ENCODE measurements around the gene CFAP100.

DNA sequence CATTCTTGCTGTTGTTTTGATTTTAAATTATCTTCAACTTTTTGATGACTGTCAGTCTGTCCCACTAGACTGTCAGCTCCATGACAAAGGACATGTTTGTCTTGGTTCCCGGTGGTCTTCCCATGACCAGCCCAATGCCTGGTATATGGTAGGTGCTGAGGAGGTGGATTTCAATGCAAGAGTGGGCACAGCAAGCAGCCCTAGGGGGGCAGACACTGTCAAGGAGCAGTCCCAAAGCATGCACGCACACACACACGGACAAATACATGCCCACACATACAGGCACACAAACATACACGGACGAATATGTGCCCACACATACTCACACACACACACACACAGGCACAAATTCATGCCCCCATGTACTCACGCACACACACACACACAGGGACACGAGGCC, 49.5 kb upstream of the CFAP100 start:
- TF ChIP-seq, protein P1, sequence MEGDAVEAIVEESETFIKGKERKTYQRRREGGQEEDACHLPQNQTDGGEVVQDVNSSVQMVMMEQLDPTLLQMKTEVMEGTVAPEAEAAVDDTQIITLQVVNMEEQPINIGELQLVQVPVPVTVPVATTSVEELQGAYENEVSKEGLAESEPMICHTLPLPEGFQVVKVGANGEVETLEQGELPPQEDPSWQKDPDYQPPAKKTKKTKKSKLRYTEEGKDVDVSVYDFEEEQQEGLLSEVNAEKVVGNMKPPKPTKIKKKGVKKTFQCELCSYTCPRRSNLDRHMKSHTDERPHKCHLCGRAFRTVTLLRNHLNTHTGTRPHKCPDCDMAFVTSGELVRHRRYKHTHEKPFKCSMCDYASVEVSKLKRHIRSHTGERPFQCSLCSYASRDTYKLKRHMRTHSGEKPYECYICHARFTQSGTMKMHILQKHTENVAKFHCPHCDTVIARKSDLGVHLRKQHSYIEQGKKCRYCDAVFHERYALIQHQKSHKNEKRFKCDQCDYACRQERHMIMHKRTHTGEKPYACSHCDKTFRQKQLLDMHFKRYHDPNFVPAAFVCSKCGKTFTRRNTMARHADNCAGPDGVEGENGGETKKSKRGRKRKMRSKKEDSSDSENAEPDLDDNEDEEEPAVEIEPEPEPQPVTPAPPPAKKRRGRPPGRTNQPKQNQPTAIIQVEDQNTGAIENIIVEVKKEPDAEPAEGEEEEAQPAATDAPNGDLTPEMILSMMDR (IDR thresholded peaks at IDR 0.05; ENCODE audit: insufficient read depth, low read depth, low read length), result no peak
- TF ChIP-seq EZH2 (IDR thresholded peaks at IDR 0.05; ENCODE audit: insufficient read depth, low read length), result no peak
